ENCODE results near the gene LYZL2.
"Not testable (repeated sequence)": the region's sequence is repeated elsewhere in the genome, so short reads cannot be mapped to it uniquely, and the experiment has no call there.

The LYZL2 gene

DNA sequence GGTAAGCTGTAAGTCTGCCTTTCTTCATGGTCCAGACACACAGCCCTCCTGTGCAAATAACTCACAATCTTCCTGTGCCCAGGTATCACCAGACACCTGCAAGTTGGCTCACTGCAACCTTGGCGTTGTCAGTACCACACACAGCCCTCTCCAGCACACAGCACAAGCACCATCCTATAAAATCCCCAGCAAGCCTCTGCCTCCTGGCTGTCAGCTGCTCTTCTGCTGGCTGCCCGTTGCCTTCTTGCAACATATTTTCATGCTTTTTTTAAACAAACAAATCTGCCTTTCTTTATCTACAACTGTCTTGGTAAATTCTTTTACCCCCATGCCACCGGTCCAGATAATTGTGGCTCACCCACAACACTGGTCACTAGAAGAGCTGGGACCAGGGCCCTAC lies 36.8 kb downstream of the LYZL2 start:
- not testable (repeated sequence) for H3K27ac ChIP-seq (ENCODE audit: low read length); H3K4me1 ChIP-seq (ENCODE audit: control insufficient read depth, insufficient read depth, low read length); H3K9me3 ChIP-seq (ENCODE audit: control insufficient read depth, insufficient read depth, low read length); DNase-seq (ENCODE audit: low read depth, low spot score); H3K4me3 ChIP-seq (ENCODE audit: low read length); H3K36me3 ChIP-seq (ENCODE audit: control insufficient read depth, insufficient read depth, low read length)
- peaks cover 12% of the 10 kb centered on the region for H3K27me3 ChIP-seq (ENCODE audit: control insufficient read depth, insufficient read depth, low read length)
- WGBS (ENCODE audit: insufficient coverage, insufficient read length): no CpG with 5 or more reads among the region's 3 CpGs

DNA sequence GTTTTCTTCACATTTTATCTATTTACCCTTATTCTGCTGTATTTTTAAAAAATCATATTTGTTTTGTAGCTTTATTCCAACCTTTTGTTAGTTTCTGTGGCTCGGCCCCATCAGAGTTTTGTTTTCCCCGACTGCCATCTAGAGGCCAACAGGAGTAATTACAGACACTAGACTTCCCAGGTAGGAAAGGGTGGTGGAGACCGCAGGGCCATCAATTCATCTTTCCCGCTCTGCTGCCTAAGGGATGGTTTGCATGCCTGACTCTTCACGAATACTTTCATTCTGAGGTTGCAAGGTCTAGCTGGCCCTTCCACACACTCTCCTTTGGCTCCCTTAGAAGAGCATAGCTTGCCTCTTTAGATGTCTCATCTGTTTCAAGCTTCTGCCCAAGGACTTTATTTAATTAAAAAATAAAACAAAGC lies 38.3 kb downstream of the LYZL2 start:
- no peak for DNase-seq (ENCODE audit: low read depth, low spot score)
- Histone ChIP-seq H3K27me3 (ENCODE audit: control insufficient read depth, insufficient read depth, low read length) (peaks cover 8% of the 10 kb centered on the region), H3K9me3 (ENCODE audit: control insufficient read depth, insufficient read depth, low read length) (no peaks in the 10 kb centered on the region), H3K27ac (ENCODE audit: low read length) (no peak overlapping the region), H3K36me3 (ENCODE audit: control insufficient read depth, insufficient read depth, low read length) (no peaks in the 10 kb centered on the region), H3K4me3 (ENCODE audit: low read length) (no peak overlapping the region), H3K4me1 (ENCODE audit: control insufficient read depth, insufficient read depth, low read length) (no peaks in the 10 kb centered on the region)
- no CpG with 5 or more reads among the region's 5 CpGs for WGBS (ENCODE audit: insufficient coverage, insufficient read length)

DNA sequence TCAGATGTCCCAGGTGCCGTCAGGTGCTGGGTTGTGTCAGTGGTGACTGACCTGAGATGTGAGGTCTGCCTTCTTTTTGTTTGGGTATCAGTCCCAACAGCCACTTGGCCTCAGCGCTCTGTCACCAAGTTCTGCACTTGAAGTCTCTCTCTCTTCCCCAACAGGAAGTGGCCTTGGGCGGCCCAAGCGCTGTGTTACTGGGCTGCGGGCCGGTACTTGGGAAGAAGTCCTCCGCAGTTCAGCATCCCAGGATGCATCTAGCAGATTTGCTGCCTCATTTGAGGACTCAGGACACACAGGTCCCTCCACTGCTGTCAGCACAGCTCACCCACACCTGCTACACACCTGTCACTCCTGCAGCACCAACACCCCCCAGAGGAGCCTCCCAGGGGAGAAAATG lies 40.1 kb downstream of the LYZL2 start:
- Histone ChIP-seq H3K27ac (ENCODE audit: low read length) (no peak overlapping the region), H3K36me3 (ENCODE audit: control insufficient read depth, insufficient read depth, low read length) (no peaks in the 10 kb centered on the region), H3K4me3 (ENCODE audit: low read length) (no peak overlapping the region), H3K4me1 (ENCODE audit: control insufficient read depth, insufficient read depth, low read length) (no peaks in the 10 kb centered on the region), H3K9me3 (ENCODE audit: control insufficient read depth, insufficient read depth, low read length) (no peaks in the 10 kb centered on the region), H3K27me3 (ENCODE audit: control insufficient read depth, insufficient read depth, low read length) (no peaks in the 10 kb centered on the region; the same call in 1 of the 2 replicates)
- no CpG with 5 or more reads among the region's 7 CpGs for WGBS (ENCODE audit: insufficient coverage, insufficient read length)
- DNase-seq (ENCODE audit: low read depth, low spot score): no peak

DNA sequence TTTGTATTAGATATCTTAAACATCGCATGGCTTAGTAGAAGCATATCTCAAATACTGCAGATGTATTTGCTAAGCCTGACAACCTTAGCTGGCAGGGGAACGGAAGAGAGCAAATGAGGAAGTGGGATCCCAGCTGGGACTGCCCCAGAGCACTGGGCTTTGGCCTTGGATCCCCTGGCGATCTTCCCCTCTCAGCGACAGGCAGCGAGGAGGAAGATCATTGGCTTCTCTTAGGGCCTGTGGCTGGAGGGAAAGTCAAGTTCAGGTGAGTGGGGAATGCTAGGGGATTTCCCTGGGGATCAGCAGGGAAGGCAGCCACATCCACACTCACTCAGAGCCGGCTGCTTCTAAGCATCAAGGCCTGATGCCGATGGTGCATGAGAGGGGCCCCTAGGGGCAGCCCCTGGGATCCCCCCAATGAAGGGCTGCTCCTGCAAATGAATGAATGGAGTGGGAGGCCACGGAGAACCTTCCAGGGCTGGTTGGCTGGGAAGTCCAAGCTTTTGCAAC lies 42.0 kb downstream of the LYZL2 start:
- Histone ChIP-seq H3K27ac (ENCODE audit: low read length) (no peak overlapping the region), H3K27me3 (ENCODE audit: control insufficient read depth, insufficient read depth, low read length) (no peaks in the 10 kb centered on the region; the same call in 1 of the 2 replicates), H3K36me3 (ENCODE audit: control insufficient read depth, insufficient read depth, low read length) (no peaks in the 10 kb centered on the region), H3K9me3 (ENCODE audit: control insufficient read depth, insufficient read depth, low read length) (no peaks in the 10 kb centered on the region), H3K4me1 (ENCODE audit: control insufficient read depth, insufficient read depth, low read length) (no peaks in the 10 kb centered on the region), H3K4me3 (ENCODE audit: low read length) (no peak overlapping the region)
- no CpG with 5 or more reads among the region's 8 CpGs for WGBS (ENCODE audit: insufficient coverage, insufficient read length)
- DNase-seq (ENCODE audit: low read depth, low spot score): no peak

GRCh38 chr10:30586828-30587227 lies 42.7 kb downstream of the LYZL2 start:
- Histone ChIP-seq H3K4me1 (ENCODE audit: control insufficient read depth, insufficient read depth, low read length) (no peaks in the 10 kb centered on the region), H3K36me3 (ENCODE audit: control insufficient read depth, insufficient read depth, low read length) (no peaks in the 10 kb centered on the region), H3K27ac (ENCODE audit: low read length) (no peak overlapping the region), H3K9me3 (ENCODE audit: control insufficient read depth, insufficient read depth, low read length) (no peaks in the 10 kb centered on the region), H3K4me3 (ENCODE audit: low read length) (no peak overlapping the region), H3K27me3 (ENCODE audit: control insufficient read depth, insufficient read depth, low read length) (no peaks in the 10 kb centered on the region; the same call in 1 of the 2 replicates)
- WGBS (ENCODE audit: insufficient coverage, insufficient read length): no CpG with 5 or more reads among the region's 2 CpGs
- DNase-seq (ENCODE audit: low read depth, low spot score): no peak

- no peaks in the 10 kb centered on the region for H3K27me3 ChIP-seq (ENCODE audit: control insufficient read depth, insufficient read depth, low read length)
- no peaks in the 10 kb centered on the region for H3K9me3 ChIP-seq (ENCODE audit: control insufficient read depth, insufficient read depth, low read length)
- H3K4me3 ChIP-seq (ENCODE audit: low read length): no peak overlapping the region
- no CpG with 5 or more reads among the region's 15 CpGs for WGBS (ENCODE audit: insufficient coverage, insufficient read length)
- DNase-seq (ENCODE audit: low read depth, low spot score): no peak
- H3K4me1 ChIP-seq (ENCODE audit: control insufficient read depth, insufficient read depth, low read length): no peaks in the 10 kb centered on the region
- no peak overlapping the region for H3K27ac ChIP-seq (ENCODE audit: low read length)
- H3K36me3 ChIP-seq (ENCODE audit: control insufficient read depth, insufficient read depth, low read length): no peaks in the 10 kb centered on the region
Measured at GRCh38 chr10:30583778-30584415, 45.7 kb downstream of the LYZL2 start.

DNA sequence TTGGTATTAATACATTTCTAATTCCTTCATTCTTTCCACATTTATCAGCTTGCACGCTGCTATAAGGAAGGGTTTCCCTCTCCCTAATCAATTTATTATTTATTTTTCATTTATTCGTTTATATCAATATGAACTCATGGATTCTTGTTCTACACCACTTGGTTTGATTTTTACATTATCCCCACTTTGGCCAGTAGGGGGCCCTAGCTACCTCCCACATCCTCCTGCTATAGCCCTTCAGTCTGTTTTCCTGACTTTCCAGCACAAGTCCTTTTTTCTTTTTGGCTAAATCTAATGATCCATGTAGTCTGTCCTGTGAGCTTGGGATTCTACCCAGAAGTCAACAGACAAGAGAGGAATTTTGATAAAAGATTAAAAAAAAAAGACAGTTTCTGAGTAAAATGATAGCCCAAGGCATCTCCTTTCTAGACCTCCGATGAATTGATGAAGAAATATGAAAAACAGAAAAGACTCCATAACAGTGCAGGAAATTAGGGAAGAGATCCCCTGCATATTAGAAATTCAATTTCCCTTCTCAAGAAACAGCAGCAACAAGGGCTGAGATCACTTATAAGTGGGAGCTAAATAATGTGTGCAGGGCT lies 47.7 kb downstream of the LYZL2 start:
- H3K27ac ChIP-seq (ENCODE audit: low read length): no peak overlapping the region
- WGBS (ENCODE audit: insufficient coverage, insufficient read length): no CpG with 5 or more reads among the region's 3 CpGs
- H3K4me1 ChIP-seq (ENCODE audit: control insufficient read depth, insufficient read depth, low read length): no peaks in the 10 kb centered on the region
- H3K4me3 ChIP-seq (ENCODE audit: low read length): no peak overlapping the region
- DNase-seq (ENCODE audit: low read depth, low spot score): no peak
- H3K9me3 ChIP-seq (ENCODE audit: control insufficient read depth, insufficient read depth, low read length): no peaks in the 10 kb centered on the region
- no peaks in the 10 kb centered on the region for H3K36me3 ChIP-seq (ENCODE audit: control insufficient read depth, insufficient read depth, low read length)
- H3K27me3 ChIP-seq (ENCODE audit: control insufficient read depth, insufficient read depth, low read length): no peaks in the 10 kb centered on the region

- Histone ChIP-seq H3K4me1 (ENCODE audit: control insufficient read depth, insufficient read depth, low read length) (no peaks in the 10 kb centered on the region), H3K27ac (ENCODE audit: low read length) (no peak overlapping the region), H3K9me3 (ENCODE audit: control insufficient read depth, insufficient read depth, low read length) (no peaks in the 10 kb centered on the region), H3K27me3 (ENCODE audit: control insufficient read depth, insufficient read depth, low read length) (no peaks in the 10 kb centered on the region), H3K36me3 (ENCODE audit: control insufficient read depth, insufficient read depth, low read length) (no peaks in the 10 kb centered on the region), H3K4me3 (ENCODE audit: low read length) (no peak overlapping the region)
- WGBS (ENCODE audit: insufficient coverage, insufficient read length): no CpG with 5 or more reads among the region's 5 CpGs
- DNase-seq (ENCODE audit: low read depth, low spot score): no peak
Measured at GRCh38 chr10:30580676-30581075, 48.9 kb downstream of the LYZL2 start.

- no peak for DNase-seq (ENCODE audit: low read depth, low spot score)
- Histone ChIP-seq H3K27ac (ENCODE audit: low read length) (no peak overlapping the region), H3K27me3 (ENCODE audit: control insufficient read depth, insufficient read depth, low read length) (no peaks in the 10 kb centered on the region), H3K4me3 (ENCODE audit: low read length) (no peak overlapping the region), H3K4me1 (ENCODE audit: control insufficient read depth, insufficient read depth, low read length) (no peaks in the 10 kb centered on the region), H3K36me3 (ENCODE audit: control insufficient read depth, insufficient read depth, low read length) (no peaks in the 10 kb centered on the region), H3K9me3 (ENCODE audit: control insufficient read depth, insufficient read depth, low read length) (no peaks in the 10 kb centered on the region)
- WGBS (ENCODE audit: insufficient coverage, insufficient read length): no CpG with 5 or more reads among the region's 7 CpGs
Measured at GRCh38 chr10:30580241-30580640, 49.3 kb downstream of the LYZL2 start.

- WGBS (ENCODE audit: insufficient coverage, insufficient read length): no CpG with 5 or more reads among the region's 3 CpGs
- Histone ChIP-seq H3K4me1 (ENCODE audit: control insufficient read depth, insufficient read depth, low read length) (no peaks in the 10 kb centered on the region), H3K9me3 (ENCODE audit: control insufficient read depth, insufficient read depth, low read length) (no peaks in the 10 kb centered on the region), H3K27ac (ENCODE audit: low read length) (no peak overlapping the region), H3K4me3 (ENCODE audit: low read length) (no peak overlapping the region), H3K36me3 (ENCODE audit: control insufficient read depth, insufficient read depth, low read length) (no peaks in the 10 kb centered on the region), H3K27me3 (ENCODE audit: control insufficient read depth, insufficient read depth, low read length) (no peaks in the 10 kb centered on the region)
- no peak for DNase-seq (ENCODE audit: low read depth, low spot score)
Measured at GRCh38 chr10:30579574-30579973, 50.0 kb downstream of the LYZL2 start.

GRCh38 chr10:30577048-30577447 lies 52.5 kb downstream of the LYZL2 start:
- DNase-seq (ENCODE audit: low read depth, low spot score): no peak
- 0 out of 2 replicates have a peak, but pooled peaks cover 1% of the 10 kb centered on the region for H3K4me1 ChIP-seq (ENCODE audit: control insufficient read depth, insufficient read depth, low read length)
- no peak overlapping the region for H3K27ac ChIP-seq (ENCODE audit: low read length)
- H3K9me3 ChIP-seq (ENCODE audit: control insufficient read depth, insufficient read depth, low read length): no peaks in the 10 kb centered on the region
- H3K4me3 ChIP-seq (ENCODE audit: low read length): no peak overlapping the region
- H3K36me3 ChIP-seq (ENCODE audit: control insufficient read depth, insufficient read depth, low read length): no peaks in the 10 kb centered on the region
- no peaks in the 10 kb centered on the region for H3K27me3 ChIP-seq (ENCODE audit: control insufficient read depth, insufficient read depth, low read length)
